GM12878 (cell line): Measurements from ENCODE around the gene LIN52.

ENCODE experiments used
- CBFB ChIP-seq: IDR thresholded peaks from 2 replicates; pipeline ENCODE4 v1.6.1; 2016; ENCODE audit warnings: antibody characterized with exemption, low read depth
- FOS ChIP-seq: IDR thresholded peaks from 3 replicates; pipeline ENCODE4 v1.6.1; 2011; ENCODE audit warnings: borderline replicate concordance; ENCODE audit not compliant: insufficient read length; ENCODE audit errors: extremely low read depth
- GABPA ChIP-seq: IDR thresholded peaks from 2 replicates; pipeline ENCODE4 v1.6.1; 2014; ENCODE audit warnings: antibody characterized with exemption, low read depth, mild to moderate bottlenecking, inconsistent platforms
- LARP7 ChIP-seq: fragments of 450-650 bp; IDR thresholded peaks from 2 replicates; pipeline ENCODE4 v1.6.1; 2017; ENCODE audit warnings: mild to moderate bottlenecking
- MXI1 ChIP-seq: fragments of 150-350 bp; IDR thresholded peaks from 2 replicates; pipeline ENCODE4 v1.6.1; 2011; ENCODE audit warnings: low read depth, mild to moderate bottlenecking, inconsistent platforms, low read length, improper control_type of control experiment
- MYB ChIP-seq: fragments of 150-350 bp; IDR thresholded peaks from 2 replicates; pipeline ENCODE4 v1.6.1; 2014; ENCODE audit warnings: mild to moderate bottlenecking, low read depth, low read length, borderline replicate concordance
- POLR2A ChIP-seq: IDR thresholded peaks from 2 replicates; pipeline ENCODE4 v1.6.1; 2011; ENCODE audit warnings: low read depth, mild to moderate bottlenecking, low read length
- RCOR1 ChIP-seq: conservative IDR thresholded peaks from 2 replicates; pipeline ENCODE4 v1.6.1; 2012; ENCODE audit warnings: low read depth, low read length, improper control_type of control experiment
- SMC3 ChIP-seq: IDR thresholded peaks from 2 replicates; pipeline ENCODE4 v1.6.1; 2011; ENCODE audit warnings: low read length, improper control_type of control experiment, borderline replicate concordance
- TARDBP ChIP-seq: IDR thresholded peaks from 2 replicates; pipeline ENCODE4 v1.6.1; 2016; ENCODE audit warnings: borderline replicate concordance
- YY1 ChIP-seq: IDR thresholded peaks from 2 replicates; pipeline ENCODE4 v1.6.1; 2011; ENCODE audit warnings: low read depth, mild to moderate bottlenecking, low read length
- TF ChIP-seq, protein P1 (sequence below), 3 experiments: IDR thresholded peaks in 2 of 3; conservative IDR thresholded peaks in 1 of 3; 2 replicates each; pipeline ENCODE4 v1.5.1; 2011; ENCODE audit warnings: low read depth in 3 of 3, low read length in 3 of 3, mild to moderate bottlenecking in 3 of 3, control low read depth in 2 of 3, moderate library complexity in 2 of 3, inconsistent platforms in 1 of 3, mixed read lengths in 1 of 3; ENCODE audit not compliant: control insufficient read depth in 2 of 3, insufficient read depth in 1 of 3; ENCODE audit errors: extremely low read depth in 1 of 3
- TF ChIP-seq, protein P2 (sequence below): IDR thresholded peaks from 2 replicates; pipeline ENCODE4 v1.6.1; 2011; ENCODE audit warnings: mild to moderate bottlenecking, low read depth, low read length, moderate library complexity; ENCODE audit not compliant: insufficient replicate concordance
- TF ChIP-seq, protein P3 (sequence below): fragments of 450-650 bp; formaldehyde crosslinking; IDR thresholded peaks from 2 replicates; pipeline ENCODE4 v1.5.0; 2022; ENCODE audit warnings: mild to moderate bottlenecking, missing genetic modification characterization

DNA sequence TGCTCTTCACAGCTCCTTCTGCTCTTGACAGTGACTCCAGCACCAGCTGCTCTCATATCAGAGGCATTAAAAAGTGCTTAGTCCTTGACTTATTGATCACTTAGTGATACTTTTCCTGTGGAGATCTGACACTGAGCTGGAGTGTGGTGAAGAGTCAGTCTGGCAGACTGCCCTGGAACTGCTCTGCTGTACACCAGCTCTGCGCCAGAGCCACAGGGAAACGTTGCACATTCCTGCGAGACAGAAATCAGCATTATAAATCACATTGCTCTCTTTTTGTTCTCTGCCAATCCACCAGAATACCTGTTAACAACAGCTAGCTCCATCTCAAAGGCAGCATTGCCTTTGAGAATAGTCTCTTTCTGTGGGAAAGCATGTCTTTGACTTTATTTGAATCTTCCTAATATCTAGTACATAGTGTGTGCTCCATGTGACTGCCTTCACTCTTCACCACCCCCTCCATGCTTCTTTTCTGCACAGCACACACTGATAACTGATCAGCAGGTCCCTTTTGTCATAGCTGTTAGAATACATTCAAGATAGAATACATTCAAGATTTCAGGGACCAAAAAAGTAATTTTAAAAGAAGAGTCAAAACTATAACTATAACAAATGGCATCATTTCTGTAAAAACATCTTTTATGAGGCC, 106.3 kb downstream of the LIN52 start:
- TF ChIP-seq YY1 (no peak), LARP7 (no peak), GABPA (no peak), TARDBP (no peak), RCOR1 (no peak), MXI1 (no peak), FOS (no peak), POLR2A (no peak), CBFB (no peak), MYB (no peak), SMC3 (no peak)
- TF ChIP-seq, protein P1, sequence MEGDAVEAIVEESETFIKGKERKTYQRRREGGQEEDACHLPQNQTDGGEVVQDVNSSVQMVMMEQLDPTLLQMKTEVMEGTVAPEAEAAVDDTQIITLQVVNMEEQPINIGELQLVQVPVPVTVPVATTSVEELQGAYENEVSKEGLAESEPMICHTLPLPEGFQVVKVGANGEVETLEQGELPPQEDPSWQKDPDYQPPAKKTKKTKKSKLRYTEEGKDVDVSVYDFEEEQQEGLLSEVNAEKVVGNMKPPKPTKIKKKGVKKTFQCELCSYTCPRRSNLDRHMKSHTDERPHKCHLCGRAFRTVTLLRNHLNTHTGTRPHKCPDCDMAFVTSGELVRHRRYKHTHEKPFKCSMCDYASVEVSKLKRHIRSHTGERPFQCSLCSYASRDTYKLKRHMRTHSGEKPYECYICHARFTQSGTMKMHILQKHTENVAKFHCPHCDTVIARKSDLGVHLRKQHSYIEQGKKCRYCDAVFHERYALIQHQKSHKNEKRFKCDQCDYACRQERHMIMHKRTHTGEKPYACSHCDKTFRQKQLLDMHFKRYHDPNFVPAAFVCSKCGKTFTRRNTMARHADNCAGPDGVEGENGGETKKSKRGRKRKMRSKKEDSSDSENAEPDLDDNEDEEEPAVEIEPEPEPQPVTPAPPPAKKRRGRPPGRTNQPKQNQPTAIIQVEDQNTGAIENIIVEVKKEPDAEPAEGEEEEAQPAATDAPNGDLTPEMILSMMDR (IDR thresholded peaks at IDR 0.05 in 2 of 3, conservative IDR thresholded peaks at IDR 0.05 in 1 of 3; ENCODE audit: control insufficient read depth in 2 of 3, extremely low read depth in 1 of 3, insufficient read depth in 1 of 3, low read depth in 3 of 3, low read length in 3 of 3), result no peak
- TF ChIP-seq, protein P2, sequence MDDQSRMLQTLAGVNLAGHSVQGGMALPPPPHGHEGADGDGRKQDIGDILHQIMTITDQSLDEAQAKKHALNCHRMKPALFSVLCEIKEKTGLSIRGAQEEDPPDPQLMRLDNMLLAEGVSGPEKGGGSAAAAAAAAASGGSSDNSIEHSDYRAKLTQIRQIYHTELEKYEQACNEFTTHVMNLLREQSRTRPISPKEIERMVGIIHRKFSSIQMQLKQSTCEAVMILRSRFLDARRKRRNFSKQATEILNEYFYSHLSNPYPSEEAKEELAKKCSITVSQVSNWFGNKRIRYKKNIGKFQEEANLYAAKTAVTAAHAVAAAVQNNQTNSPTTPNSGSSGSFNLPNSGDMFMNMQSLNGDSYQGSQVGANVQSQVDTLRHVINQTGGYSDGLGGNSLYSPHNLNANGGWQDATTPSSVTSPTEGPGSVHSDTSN, result no peak
- TF ChIP-seq, protein P3, sequence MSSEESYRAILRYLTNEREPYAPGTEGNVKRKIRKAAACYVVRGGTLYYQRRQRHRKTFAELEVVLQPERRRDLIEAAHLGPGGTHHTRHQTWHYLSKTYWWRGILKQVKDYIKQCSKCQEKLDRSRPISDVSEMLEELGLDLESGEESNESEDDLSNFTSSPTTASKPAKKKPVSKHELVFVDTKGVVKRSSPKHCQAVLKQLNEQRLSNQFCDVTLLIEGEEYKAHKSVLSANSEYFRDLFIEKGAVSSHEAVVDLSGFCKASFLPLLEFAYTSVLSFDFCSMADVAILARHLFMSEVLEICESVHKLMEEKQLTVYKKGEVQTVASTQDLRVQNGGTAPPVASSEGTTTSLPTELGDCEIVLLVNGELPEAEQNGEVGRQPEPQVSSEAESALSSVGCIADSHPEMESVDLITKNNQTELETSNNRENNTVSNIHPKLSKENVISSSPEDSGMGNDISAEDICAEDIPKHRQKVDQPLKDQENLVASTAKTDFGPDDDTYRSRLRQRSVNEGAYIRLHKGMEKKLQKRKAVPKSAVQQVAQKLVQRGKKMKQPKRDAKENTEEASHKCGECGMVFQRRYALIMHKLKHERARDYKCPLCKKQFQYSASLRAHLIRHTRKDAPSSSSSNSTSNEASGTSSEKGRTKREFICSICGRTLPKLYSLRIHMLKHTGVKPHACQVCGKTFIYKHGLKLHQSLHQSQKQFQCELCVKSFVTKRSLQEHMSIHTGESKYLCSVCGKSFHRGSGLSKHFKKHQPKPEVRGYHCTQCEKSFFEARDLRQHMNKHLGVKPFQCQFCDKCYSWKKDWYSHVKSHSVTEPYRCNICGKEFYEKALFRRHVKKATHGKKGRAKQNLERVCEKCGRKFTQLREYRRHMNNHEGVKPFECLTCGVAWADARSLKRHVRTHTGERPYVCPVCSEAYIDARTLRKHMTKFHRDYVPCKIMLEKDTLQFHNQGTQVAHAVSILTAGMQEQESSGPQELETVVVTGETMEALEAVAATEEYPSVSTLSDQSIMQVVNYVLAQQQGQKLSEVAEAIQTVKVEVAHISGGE (CRISPR knock-in tag), result no peak
